Amygdala (tissue), 56 donors: ENCODE measurements around the gene TBC1D17.

ENCODE experiments used
- DNase-seq, 56 donors: peaks; one replicate each; lab custom pipeline; 2025; lab: John Stamatoyannopoulos, UW

TBC1D17 gene

DNA sequence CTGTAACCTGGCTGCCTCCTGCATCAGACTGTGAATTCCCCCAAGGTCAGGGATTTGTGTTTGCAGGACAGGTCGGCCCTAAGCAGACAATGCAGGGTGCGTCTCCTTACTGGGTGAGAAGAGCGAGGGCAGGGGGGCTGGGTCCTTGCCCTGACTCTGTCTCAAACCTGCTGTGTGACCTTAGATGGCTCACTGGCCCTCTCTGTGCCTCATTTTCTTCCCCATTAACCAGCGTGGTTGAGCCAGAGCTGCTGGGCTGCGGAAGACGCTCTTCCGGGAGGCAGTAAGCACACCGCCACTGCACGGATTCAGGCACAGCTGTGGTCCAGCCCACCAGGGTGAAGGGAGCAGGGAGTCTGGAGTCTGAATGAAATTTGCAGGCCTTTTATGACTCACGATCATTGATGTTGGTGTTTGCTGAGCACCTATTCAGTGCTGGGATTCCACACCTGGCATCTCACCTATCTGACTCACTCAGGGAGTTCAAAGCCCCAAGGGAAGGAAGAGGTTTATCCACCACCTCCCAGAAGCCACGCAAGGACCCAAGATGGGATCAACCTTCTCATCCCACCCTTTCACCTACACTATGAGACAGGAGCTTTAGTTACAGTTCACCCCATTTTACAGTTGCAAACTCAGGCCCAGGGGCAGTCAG is 2.9 kb upstream of the TBC1D17 start:
- no peak for DNase-seq

- DNase-seq, result no peak
Measured at GRCh38 chr19:49875177-49875576, 2.3 kb upstream of the TBC1D17 start.

DNA sequence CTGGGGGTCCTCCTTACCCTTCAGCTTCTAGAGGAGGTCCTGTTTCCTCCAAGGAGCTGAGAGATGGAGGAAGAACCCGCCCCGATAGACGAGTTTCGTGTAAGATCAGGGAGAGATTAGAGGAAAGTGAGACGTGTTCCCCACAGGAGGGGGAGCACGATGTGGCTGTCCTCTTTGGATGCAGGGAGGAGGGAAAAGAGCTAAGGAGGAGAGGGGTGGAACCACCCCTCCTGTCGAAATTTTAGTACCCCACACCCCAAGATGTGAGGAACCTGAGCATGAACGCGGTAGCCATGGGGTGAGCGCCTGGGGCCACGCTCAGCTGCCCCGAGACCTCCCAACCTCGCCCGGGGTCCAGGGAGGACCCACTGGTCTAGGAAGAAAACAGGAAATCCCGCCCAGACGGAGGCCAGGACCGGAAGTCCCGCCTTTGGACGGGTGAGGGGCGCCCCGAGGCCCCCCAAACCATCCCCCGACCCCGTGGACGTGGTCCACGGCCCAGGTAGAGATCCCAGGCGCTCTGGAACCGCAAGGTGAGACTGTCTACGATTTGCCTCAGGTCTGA is 1.6 kb upstream of the TBC1D17 start:
- peak in 43 of 56 donors; percentile 24 to 76 (median 62) for DNase-seq

DNA sequence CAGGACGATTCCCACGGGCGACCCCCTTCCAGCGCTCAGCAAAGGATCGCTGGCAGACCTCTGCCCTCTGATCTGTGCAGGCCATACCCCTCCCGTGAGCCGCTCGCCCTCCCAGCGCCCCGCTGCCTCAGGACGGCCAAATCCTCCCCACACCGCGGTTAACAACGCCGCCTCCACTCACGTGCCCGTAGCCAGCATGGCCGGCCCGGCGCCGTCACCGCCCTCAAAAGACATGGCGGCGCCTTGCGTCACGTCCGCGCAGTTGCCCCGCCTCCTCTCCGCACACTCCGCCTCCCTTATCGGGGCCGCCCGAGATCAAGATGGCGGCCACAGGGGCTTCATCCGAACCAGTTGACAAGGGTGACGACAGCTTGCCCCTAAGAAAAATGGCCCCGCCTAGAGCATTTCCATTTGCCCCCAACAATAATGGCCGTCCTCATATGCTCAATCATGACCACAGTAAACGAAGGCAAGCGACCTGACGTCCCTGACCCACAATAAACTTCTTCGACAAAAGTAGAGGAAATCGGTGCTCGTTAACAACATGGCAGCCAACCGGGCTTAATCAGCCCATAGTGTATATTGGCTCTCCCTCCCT is 981 bp upstream of the TBC1D17 start:
- DNase-seq, result peak; percentile 94 to 100 (median 97)

DNA sequence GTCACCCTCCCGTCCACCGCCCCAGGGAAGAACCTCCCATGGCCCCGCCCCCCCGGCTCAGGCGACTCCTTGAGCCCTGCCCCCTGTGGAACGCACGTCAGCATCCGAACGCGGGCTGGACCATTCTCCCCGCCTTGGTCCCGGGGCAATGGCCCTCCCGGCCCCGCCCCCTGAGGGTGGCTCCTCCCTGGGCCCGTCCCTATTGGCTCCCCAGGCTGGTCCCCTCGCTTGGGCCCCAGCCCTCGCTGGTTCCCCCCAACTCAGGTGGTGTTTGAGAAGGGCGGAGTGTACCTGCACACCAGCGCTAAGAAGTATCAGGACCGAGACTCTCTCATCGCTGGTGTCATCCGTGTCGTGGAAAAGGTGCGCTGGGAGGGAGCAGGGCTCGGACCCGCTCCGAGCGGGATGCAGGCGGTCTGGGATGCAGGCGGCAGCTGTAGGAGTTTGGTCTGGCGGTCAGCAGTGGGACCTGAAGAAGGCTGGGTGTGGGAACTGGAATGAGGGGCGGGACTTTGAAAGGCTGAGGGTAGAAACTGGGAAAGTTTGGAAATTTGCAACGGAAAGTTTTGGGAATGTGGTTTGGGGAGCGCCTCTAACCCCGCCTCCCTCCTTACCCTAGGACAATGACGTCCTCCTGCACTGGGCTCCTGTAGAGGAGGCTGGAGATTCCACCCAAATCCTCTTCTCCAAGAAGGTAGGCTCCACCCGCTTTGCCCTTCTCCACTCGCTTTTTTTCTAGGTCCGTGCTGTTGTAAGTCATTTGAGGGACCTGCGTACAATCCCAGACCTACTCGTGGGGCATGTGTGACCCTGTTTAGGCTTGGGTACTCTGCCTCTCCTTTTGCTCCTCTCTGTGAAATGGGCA is 609 bp downstream of the TBC1D17 start:
- peak in 54 of 56 donors; percentile 82 to 99 (median 95) for DNase-seq

GRCh38 chr19:49878744-49879070 is 1.2 kb downstream of the TBC1D17 start:
- no peak for DNase-seq

GRCh38 chr19:49879243-49879963 is 1.9 kb downstream of the TBC1D17 start:
- no peak for DNase-seq

- DNase-seq, result no peak
Measured at GRCh38 chr19:49880162-49880869, 2.8 kb downstream of the TBC1D17 start.

GRCh38 chr19:49881186-49881585 is 3.7 kb downstream of the TBC1D17 start:
- DNase-seq, result no peak

- no peak for DNase-seq
Measured at GRCh38 chr19:49881672-49882394, 4.3 kb downstream of the TBC1D17 start.

- DNase-seq, result no peak
Measured at GRCh38 chr19:49882643-49883042, 5.1 kb downstream of the TBC1D17 start.

GRCh38 chr19:49883094-49883493 is 5.6 kb downstream of the TBC1D17 start:
- no peak for DNase-seq

DNA sequence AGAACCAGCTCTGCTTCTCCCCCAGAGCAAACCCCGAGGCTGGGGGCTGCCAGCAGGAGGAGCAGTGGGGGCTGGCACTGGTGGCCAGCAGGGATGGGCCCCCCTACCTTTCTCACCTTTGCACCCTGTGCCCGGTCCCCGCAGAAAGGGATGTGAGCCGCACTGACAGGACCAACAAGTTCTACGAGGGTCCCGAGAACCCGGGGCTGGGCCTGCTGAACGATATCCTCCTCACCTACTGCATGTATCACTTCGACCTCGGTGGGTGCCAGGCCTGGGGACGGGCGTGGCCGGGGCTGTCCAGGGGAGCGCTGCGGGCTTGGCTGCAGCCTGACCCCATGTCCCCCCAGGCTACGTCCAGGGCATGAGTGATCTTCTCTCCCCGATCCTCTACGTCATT is 6.6 kb downstream of the TBC1D17 start:
- DNase-seq, result no peak

GRCh38 chr19:49884760-49885159 is 7.3 kb downstream of the TBC1D17 start:
- DNase-seq, result no peak

- DNase-seq, result no peak
Measured at GRCh38 chr19:49887037-49887664, 9.6 kb downstream of the TBC1D17 start.

- DNase-seq, result no peak
Measured at GRCh38 chr19:49887665-49888509, 10.4 kb downstream of the TBC1D17 start.

GRCh38 chr19:49888510-49888824 is 11.0 kb downstream of the TBC1D17 start:
- DNase-seq, result no peak

GRCh38 chr19:49889038-49889686 is 11.7 kb downstream of the TBC1D17 start:
- DNase-seq, result no peak
